Tibial nerve (tissue), 4 donors: ENCODE data around the gene ZNF217.

Source experiments
- CTCF ChIP-seq, 5 experiments: fragments of 200-600 bp in 3 of 5; fragments of 450-650 bp in 2 of 5; sonication (generic) in 3 of 5; IDR thresholded peaks; one replicate each; pipeline ENCODE4 v1.5.1; 2016 to 2019; ENCODE audit warnings: antibody characterized with exemption in 5 of 5, mild to moderate bottlenecking in 3 of 5, moderate library complexity in 2 of 5
- EP300 ChIP-seq, 2 donors: sonication (generic); formaldehyde crosslinking; IDR thresholded peaks; one replicate each; pipeline ENCODE4 v1.6.1; 2017; ENCODE audit warnings: antibody characterized with exemption in 2 of 2, mild to moderate bottlenecking in 1 of 2
- POLR2A ChIP-seq, 2 donors: fragments of 450-650 bp; IDR thresholded peaks; one replicate each; pipeline ENCODE4 v1.6.1; 2017; ENCODE audit warnings: antibody characterized with exemption in 2 of 2, mild to moderate bottlenecking in 2 of 2, moderate library complexity in 2 of 2

- no peak for TF ChIP-seq CTCF (IDR thresholded peaks at IDR 0.05)
- TF ChIP-seq POLR2A (IDR thresholded peaks at IDR 0.05): no peak
- TF ChIP-seq EP300 (IDR thresholded peaks at IDR 0.05): no peak
These were observed 59.6 kb downstream of the ZNF217 start for GRCh38 chr20:53534037-53534436.
